Gastrocnemius medialis (tissue), 4 donors: ENCODE results near the gene MCUB.

Experiments used
- POLR2A ChIP-seq, 2 donors: fragments of 450-650 bp; IDR thresholded peaks; one replicate each; pipeline ENCODE4 v1.6.1; 2017; ENCODE audit warnings: antibody characterized with exemption in 2 of 2, mild to moderate bottlenecking in 2 of 2, moderate library complexity in 2 of 2
- TF ChIP-seq, protein P1 (sequence below), 5 experiments: fragments of 450-650 bp in 3 of 5; fragments of 200-600 bp in 2 of 5; sonication (generic) in 2 of 5; IDR thresholded peaks in 4 of 5; conservative IDR thresholded peaks in 1 of 5; 1 replicate in 4 of 5; 2 replicates in 1 of 5; pipeline ENCODE4 v1.5.1; 2016 to 2019; ENCODE audit warnings: antibody characterized with exemption in 5 of 5, mild to moderate bottlenecking in 3 of 5, moderate library complexity in 3 of 5

DNA sequence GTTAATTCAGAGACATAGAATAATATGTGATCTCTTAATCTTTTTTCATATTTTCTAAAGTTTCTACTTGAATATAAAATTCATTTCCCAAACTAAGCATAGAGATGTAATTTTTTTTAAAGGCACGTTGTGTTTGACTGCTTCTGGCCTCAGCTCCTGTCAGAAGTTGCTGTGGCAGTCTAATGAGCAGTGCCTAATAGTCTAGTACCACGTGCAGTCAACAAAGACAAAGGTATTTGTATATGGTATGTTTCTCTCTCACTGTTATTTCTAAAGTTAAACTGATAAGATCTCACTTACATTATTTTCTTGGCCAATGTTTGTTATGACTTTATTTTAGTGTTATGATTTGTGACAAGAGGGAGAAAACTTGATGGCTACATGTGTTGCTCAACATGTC lies 48.6 kb upstream of the MCUB start:
- TF ChIP-seq, protein P1, sequence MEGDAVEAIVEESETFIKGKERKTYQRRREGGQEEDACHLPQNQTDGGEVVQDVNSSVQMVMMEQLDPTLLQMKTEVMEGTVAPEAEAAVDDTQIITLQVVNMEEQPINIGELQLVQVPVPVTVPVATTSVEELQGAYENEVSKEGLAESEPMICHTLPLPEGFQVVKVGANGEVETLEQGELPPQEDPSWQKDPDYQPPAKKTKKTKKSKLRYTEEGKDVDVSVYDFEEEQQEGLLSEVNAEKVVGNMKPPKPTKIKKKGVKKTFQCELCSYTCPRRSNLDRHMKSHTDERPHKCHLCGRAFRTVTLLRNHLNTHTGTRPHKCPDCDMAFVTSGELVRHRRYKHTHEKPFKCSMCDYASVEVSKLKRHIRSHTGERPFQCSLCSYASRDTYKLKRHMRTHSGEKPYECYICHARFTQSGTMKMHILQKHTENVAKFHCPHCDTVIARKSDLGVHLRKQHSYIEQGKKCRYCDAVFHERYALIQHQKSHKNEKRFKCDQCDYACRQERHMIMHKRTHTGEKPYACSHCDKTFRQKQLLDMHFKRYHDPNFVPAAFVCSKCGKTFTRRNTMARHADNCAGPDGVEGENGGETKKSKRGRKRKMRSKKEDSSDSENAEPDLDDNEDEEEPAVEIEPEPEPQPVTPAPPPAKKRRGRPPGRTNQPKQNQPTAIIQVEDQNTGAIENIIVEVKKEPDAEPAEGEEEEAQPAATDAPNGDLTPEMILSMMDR (IDR thresholded peaks at IDR 0.05 in 4 of 5, conservative IDR thresholded peaks at IDR 0.05 in 1 of 5): no peak
- TF ChIP-seq POLR2A (IDR thresholded peaks at IDR 0.05): no peak
